AG08396 (cell line): Measurements from ENCODE around the gene RNF223.
"Not testable (repeated sequence)": the region's sequence is repeated elsewhere in the genome, so short reads cannot be mapped to it uniquely, and the experiment has no call there.

ENCODE experiments used
- DNase-seq: peaks from one replicate; pipeline ENCODE4 v3.0.0; 2012; ENCODE audit warnings: low spot score, mixed read lengths

Gene RNF223

GRCh38 chr1:1072299-1072848 lies 1.7 kb downstream of the RNF223 start:
- DNase-seq = no peak

DNA sequence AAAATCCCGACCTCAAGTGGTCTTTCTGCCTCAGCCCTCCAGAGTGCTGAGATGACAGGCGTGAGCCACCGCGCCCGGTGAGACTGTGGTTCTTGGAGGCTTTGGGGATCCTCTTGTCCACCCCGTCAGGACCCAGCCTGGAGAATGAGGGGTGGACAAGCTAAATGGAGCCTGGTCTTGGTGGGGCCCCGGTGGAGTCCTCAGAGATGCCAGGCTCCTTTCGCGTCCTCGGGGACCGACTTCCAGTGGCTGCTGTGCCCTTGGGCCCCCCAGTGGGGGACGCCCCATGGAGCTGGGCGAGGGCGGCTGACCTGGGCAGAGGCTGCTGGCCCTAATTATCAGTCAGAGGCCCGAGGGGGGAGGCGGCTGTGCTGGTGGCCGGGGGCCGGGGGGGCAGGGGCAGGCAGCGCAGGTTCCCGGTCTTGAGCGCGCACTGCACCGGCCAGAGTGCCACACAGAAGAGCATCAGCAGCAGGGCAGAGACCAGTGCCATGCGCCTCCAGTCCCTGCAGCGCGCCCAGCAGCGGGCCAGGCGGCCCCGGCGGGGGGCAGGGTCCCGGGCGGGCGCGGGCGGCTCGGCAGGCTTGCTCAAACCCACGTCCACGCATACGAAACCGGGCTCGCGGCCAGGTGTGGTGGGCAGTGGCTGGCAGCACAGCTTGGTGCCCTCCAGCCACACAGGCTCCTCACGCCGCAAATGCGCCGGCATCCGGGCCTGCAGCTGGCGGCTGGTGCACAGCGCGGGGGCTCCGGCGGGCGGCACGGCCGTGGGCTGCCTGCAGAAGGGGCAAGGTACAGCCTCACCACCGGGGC lies 2.4 kb downstream of the RNF223 start:
- DNase-seq = no peak

GRCh38 chr1:1069711-1070676 lies 4.1 kb downstream of the RNF223 start:
- DNase-seq = peak; percentile 61

GRCh38 chr1:1069056-1069710 lies 4.9 kb downstream of the RNF223 start:
- DNase-seq = peak; percentile 92

GRCh38 chr1:1068517-1069055 lies 5.5 kb downstream of the RNF223 start:
- DNase-seq = no peak

- no peak for DNase-seq
Observed at GRCh38 chr1:1067860-1068516, 6.1 kb downstream of the RNF223 start.

DNA sequence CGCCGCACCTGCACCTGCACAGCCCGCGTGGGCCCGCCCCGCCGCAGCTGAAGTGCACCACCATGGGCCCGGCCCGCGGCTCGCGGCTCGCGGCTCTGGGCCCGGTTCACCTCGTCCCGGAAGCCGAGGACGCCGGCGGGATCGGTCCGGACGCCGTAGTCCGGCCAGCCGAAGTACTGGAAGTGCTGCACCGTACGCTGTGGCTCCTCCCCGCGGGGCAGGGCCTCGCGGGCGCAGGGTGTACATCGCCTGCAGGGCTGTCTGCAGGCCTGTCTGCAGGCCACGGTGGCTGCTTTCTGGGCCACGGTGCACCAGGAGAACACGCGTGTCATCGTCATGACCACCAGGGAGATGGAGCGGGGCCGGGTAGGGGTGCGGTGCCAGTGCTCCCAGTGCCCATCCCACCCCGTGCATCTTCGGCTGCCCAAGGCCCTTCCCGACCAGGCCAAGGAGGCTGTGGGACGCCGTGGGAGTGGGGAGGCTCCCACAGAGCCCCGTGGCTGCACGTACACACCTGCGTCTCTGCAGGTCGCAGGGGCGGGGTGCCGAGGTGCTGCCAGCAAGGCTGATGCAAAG lies 6.7 kb downstream of the RNF223 start:
- no peak for DNase-seq

GRCh38 chr1:1066403-1067283 lies 7.5 kb downstream of the RNF223 start:
- no peak for DNase-seq

DNA sequence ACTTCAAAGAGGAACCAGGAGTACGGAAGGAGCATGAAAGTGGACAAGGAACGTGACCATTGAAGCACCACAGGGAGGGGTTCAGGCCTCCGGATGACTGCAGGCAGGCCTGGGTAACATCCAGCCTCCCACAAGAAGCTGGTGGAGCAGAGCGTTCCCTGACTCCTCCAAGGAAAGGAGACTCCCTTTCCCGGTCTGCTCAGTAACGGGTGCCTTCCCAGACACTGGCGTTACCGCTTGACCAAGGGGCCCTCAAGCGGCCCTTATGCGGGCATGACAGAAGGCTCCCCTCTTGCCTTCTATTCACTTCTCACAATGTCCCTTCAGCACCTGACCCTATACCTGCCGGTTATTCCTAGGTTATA lies 8.2 kb downstream of the RNF223 start:
- DNase-seq = not testable (repeated sequence)

GRCh38 chr1:1065265-1065939 lies 8.7 kb downstream of the RNF223 start:
- DNase-seq = no peak

DNA sequence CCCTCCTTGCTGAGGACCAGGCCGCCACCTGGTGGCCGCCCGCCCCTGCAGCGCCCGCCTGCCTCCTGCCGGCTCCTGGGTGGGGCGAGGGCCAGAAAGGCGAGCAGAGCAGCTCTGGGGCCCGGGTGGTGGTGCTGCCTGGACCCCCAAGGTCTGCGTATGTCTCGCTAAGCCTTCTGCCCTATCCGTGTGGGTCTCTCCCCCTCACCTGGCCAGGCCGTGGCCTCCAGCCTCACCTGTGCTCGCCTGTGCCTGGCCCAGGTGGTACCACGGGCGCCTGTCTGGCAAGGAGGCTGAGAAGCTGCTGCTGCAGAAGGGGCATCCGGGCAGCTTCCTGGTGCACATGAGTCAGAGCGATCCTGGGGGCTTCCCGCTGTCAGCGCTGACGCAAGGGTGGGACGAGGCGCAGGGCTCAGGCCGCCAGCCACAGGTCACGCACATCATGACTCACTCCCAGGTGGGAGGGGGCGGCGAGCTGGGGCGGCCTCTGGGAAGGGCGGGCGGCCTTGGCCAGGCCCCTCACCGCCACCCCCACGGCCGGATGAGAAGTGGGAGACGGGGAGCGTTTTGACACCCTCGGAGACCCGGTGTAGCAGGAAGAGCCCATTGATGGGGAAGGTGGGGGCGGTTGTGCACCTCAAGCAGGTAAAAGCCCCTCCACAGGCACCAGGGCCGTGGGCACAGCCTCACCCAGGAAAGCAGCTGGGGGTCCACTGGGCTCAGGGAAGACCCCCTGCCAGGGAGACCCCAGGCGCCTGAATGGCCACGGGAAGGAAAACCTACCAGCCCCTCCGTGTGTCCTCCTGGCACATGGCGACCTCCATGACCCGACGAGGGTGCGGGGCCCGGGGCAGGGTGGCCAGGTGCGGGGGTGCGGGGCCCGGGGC lies 9.9 kb downstream of the RNF223 start:
- peak; percentile 85 for DNase-seq

DNA sequence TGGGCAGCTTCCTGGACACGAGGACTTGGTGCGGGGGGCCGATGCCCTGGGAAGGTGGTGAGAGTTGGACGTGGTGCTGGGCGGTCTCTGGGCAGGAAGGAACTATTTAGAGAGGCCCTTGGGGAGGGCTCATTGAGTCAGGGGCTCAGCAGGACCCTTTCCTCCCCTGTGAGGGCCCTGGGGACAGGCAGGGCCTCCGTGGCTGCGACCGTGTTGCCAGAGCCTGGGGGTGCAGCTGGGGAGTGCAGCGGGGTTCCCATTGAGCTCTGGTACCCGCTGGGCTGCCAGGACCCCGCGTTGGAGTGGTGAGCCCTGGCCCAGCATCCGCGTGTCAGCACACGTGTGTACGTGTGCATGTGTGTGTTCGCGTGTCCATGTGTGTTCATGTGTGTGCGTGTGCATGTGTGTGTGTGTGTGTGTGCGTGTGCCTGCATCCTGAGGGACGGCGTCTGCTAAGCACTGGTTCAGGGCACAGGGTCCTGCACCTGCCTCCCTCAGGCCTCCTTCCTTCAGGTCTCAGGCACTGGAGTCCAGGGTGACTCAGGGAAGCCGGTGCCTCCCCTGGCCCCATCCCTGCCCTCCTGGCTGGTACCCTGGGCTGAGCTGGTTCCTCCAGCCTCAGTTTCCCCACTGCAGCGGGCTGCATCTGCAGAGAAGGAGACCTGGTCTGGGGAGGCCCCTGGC lies 10.7 kb downstream of the RNF223 start:
- DNase-seq = no peak

DNA sequence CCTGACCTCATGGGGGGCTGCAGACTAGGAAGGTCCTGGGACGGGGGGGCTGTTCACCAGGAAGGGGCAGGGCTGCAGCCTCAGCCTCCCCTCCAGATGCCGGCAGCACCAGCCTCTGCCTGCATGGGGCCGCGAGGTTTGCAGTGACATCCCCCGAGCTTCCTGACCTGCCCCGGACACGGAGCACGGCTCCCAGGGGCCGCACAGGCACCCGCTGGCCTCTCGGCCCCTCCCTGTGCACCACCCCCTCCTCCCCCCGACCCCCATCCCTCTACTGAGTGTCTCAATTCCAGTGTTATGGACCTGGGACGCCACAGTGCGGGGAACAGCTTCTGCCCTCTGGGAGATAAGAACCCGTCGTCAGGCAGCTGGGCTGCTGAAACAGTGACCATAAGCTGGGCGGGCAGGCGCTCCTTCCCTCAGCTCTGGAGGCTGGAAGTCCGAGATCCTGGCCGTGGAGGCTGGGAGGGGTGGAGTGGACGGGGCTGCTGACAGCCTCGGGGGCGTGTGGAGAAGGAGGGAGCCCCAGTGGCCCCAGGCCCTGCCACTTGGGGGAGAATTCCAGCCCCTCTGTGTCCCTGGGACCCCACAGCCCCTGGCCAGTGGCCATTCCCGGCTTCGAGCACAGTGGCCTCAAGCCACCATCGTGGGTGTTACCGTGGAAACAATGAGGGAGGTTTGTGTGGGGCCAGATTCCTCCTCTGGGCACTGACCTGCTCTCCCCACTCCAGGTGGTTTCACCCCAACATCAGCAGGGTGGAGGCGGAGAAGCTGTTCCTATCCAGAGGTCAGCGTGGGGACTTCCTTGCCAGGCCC lies 11.6 kb downstream of the RNF223 start:
- no peak for DNase-seq

GRCh38 chr1:1061682-1062345 lies 12.3 kb downstream of the RNF223 start:
- DNase-seq = no peak

DNA sequence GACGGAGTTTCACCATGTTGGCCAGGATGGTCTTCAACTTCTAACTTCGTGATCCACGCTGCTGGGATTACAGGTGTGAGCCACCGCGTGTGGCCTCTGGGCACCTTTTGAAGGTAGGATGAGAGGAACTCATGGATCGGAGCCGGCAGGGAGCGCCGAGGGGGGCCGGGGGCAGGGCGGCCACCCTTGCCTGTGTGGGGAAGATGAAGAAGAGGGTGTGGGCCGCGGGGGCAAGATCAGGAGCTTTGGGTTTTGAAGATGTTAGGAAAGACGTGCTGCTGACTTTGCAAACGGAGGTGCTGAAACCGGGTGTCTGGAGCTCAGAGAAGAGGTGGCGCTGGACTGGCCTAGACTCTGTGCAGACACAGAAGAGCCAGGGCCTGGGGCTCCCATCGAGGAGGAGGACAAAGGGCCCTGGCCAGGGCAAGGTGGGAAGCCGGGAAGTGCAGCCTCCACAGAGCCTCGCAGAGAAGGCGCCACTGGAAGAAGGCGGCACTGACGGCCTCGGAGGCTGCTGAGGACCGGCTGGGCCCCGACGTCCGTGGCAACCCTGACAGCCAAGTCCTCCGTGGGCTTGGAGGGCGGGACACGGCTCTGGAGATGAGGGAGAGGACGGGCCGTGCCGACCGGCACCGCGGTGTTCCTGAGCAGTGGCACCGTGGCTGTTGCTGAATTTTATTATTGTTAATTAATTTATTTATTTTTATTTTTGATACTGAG lies 13.7 kb downstream of the RNF223 start:
- no peak for DNase-seq
